Lung (tissue), 12 donors: ENCODE measurements around the gene DNMBP. TPM values are rescaled to one million over a fixed set of nuclear protein-coding genes. Genes with fewer than 3 reads are reported as not detected.

ENCODE experiments used
- ATAC-seq: fragments of 200-7000 bp; cut with Tn5 transposase; one replicate; pipeline ENCODE4 v1.9.1; 2020; ENCODE audit warnings: moderate number of reproducible peaks; ENCODE audit not compliant: insufficient read depth, low FRiP score
- DNase-seq, 3 donors: peaks; one replicate each; pipeline ENCODE4 v3.0.0-alpha.2; 2013 to 2017
- H3K27ac ChIP-seq, 2 donors: one replicate each; pipeline ENCODE4 v1.5.1; 2013; ENCODE audit warnings: mild to moderate bottlenecking in 2 of 2, moderate library complexity in 2 of 2, control low read depth in 1 of 2, inconsistent platforms in 1 of 2, low read depth in 1 of 2, low read length in 1 of 2
- H3K27me3 ChIP-seq, 3 donors: one replicate each; pipeline ENCODE4 v1.5.1; 2013; ENCODE audit warnings: low read length in 2 of 3; ENCODE audit not compliant: control insufficient read depth in 3 of 3, insufficient read depth in 3 of 3
- H3K36me3 ChIP-seq, 4 donors: one replicate each; pipeline ENCODE4 v1.5.1; 2013; ENCODE audit warnings: low read length in 4 of 4, mild to moderate bottlenecking in 1 of 4, moderate library complexity in 1 of 4; ENCODE audit not compliant: control insufficient read depth in 4 of 4, insufficient read depth in 4 of 4
- H3K4me1 ChIP-seq, 5 donors: one replicate each; pipeline ENCODE4 v1.5.1; 2013; ENCODE audit warnings: low read length in 5 of 5, mild to moderate bottlenecking in 2 of 5, moderate library complexity in 1 of 5; ENCODE audit not compliant: control insufficient read depth in 5 of 5, insufficient read depth in 5 of 5
- H3K4me3 ChIP-seq: one replicate; pipeline ENCODE4 v1.5.1; 2013; ENCODE audit warnings: mild to moderate bottlenecking, control low read depth, moderate library complexity
- H3K9ac ChIP-seq, 2 donors: one replicate each; pipeline ENCODE4 v1.5.1; 2013; ENCODE audit warnings: low read length in 2 of 2, control low read depth in 1 of 2; ENCODE audit not compliant: insufficient read depth in 1 of 2
- H3K9me3 ChIP-seq, 4 donors: one replicate each; pipeline ENCODE4 v1.5.1; 2013; ENCODE audit warnings: low read length in 3 of 4, mild to moderate bottlenecking in 1 of 4, moderate library complexity in 1 of 4; ENCODE audit not compliant: control insufficient read depth in 4 of 4, insufficient read depth in 3 of 4
- WGBS, 2 donors: extraction: QIAGEN DNeasy Blood & Tissue Kit; methylation state at CpG; one replicate each; pipeline ENCODE4 v1.1.7; 2013; 5-methylcytosine and 5-hydroxymethylcytosine counted together
- polyA plus RNA-seq, 2 donors: library from polyadenylated mRNA; stranded (reverse); fragments of 200-250 nt; gene quantifications; one replicate each; pipeline ENCODE4 v1.2.1, GENCODE V29; 2013
- total RNA-seq, 2 donors: library from RNA; depleted of rRNA in 1 of 2; stranded (reverse); fragments of >200 nt in 1 of 2; gene quantifications; one replicate each; pipeline ENCODE4 v1.2.1, GENCODE V29; 2014 to 2021
- TF ChIP-seq, protein P1 (sequence below): IDR thresholded peaks from 2 replicates; pipeline ENCODE4 v1.5.1; 2012; ENCODE audit warnings: mild to moderate bottlenecking; ENCODE audit errors: control extremely low read depth, extremely low read depth
- donor health status: control.
- donor health status: control.
- donor health status: Bipolar disorder and iron deficiency.
- donor health status: healthy.
- donor health status: DM: yes; HTN: yes; CAD: no.

The DNMBP gene
- total and polyA plus RNA-seq, 4 donors: 6.5 to 31.0 (median 12.5) TPM

DNA sequence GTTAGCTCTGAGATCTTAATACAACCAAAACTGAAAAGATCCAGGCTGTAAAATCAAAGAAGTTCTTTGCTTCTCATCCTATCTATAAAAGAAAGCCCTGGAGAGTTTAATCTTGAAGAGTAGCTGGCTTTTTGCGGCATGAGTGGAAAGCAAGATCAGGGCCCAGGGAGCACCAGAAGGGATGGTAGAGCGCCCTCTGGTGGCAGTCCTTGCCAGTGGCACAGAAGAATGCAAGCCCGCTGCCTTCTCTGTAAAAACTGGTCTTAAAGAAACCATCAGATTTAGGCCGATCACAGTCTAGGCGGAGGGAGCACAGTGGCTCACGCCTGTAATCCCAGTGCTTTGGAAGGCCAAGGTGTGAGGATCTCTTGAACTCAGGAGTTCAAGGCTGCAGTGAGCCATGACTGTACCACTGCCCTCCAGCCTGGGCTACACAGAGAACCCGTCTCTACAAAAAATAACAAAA is 36.3 kb upstream of the DNMBP start:
- TF ChIP-seq, protein P1, sequence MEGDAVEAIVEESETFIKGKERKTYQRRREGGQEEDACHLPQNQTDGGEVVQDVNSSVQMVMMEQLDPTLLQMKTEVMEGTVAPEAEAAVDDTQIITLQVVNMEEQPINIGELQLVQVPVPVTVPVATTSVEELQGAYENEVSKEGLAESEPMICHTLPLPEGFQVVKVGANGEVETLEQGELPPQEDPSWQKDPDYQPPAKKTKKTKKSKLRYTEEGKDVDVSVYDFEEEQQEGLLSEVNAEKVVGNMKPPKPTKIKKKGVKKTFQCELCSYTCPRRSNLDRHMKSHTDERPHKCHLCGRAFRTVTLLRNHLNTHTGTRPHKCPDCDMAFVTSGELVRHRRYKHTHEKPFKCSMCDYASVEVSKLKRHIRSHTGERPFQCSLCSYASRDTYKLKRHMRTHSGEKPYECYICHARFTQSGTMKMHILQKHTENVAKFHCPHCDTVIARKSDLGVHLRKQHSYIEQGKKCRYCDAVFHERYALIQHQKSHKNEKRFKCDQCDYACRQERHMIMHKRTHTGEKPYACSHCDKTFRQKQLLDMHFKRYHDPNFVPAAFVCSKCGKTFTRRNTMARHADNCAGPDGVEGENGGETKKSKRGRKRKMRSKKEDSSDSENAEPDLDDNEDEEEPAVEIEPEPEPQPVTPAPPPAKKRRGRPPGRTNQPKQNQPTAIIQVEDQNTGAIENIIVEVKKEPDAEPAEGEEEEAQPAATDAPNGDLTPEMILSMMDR: peak; percentile 91
- Histone ChIP-seq H3K9ac (no peak overlapping the region), H3K27me3 (no peaks in the 10 kb centered on the region), H3K27ac (no peak overlapping the region), H3K9me3 (no peaks in the 10 kb centered on the region), H3K4me3 (no peak overlapping the region), H3K36me3 (no peaks in the 10 kb centered on the region), H3K4me1 (peaks cover 0 to 6% (median 0%) of the 10 kb centered on the region in 5 donors)
- ATAC-seq (peak; percentile 92), DNase-seq (peak; percentile 90 to 92 (median 91))
- WGBS, 2 donors: 18 to 20% methylated on average over 7 of the region's 7 CpGs

DNA sequence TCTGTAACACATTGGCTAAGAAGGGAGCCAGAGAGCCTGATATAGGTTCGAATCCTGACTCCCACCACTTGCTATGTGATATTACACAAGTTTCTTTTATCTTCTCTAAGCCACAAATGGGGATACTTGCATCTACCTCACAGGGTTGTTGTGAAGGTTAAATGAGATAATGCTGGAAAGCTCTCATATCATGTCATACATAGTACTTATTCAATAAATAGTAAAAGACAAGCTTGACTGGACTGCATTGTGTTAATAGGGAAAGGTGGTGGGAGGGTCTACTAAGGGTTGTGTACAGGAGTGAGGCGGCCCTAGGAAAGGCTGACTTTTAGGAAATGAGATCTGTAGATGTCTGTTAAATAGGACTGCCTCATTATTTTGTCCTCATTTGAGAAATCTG is 35.8 kb upstream of the DNMBP start:
- Histone ChIP-seq H3K36me3 (no peaks in the 10 kb centered on the region), H3K27me3 (no peaks in the 10 kb centered on the region), H3K27ac (no peak overlapping the region), H3K4me3 (no peak overlapping the region), H3K9ac (no peak overlapping the region), H3K4me1 (peaks cover 0 to 6% (median 0%) of the 10 kb centered on the region in 5 donors), H3K9me3 (no peaks in the 10 kb centered on the region)
- ATAC-seq (no peak), DNase-seq (no peak)
- WGBS, 2 donors: 65 to 80% methylated on average over 2 of the region's 2 CpGs
- TF ChIP-seq, protein P1: no peak

DNA sequence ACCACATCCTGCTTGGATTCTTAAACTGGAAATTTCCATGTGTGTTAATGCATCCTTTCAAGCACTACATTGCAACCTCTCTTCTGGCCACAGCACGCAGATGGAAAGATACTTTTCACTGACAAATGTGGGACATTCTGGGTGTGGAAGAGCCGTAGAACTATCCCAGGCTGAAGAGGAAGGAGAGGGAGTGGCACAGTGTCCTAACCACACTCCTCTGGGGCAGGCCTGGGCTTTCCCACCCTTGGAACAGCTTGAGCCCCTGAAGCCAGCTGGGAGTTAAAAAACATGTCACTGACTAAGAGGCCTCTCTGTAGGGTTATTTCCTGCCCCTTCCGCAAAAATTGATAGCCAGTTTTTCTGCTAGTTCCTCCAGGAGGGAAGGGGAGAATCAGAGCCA is 34.0 kb upstream of the DNMBP start:
- DNase-seq (peak; percentile 31 to 58 (median 56)), ATAC-seq (no peak)
- 22 to 34% methylated on average over 3 of the region's 3 CpGs for WGBS, 2 donors
- Histone ChIP-seq H3K4me3 (no peak overlapping the region), H3K27ac (peak overlapping the region; percentile 17 to 62), H3K36me3 (no peaks in the 10 kb centered on the region), H3K9me3 (no peaks in the 10 kb centered on the region), H3K27me3 (no peaks in the 10 kb centered on the region), H3K4me1 (peaks cover 0 to 6% (median 0%) of the 10 kb centered on the region in 5 donors), H3K9ac (no peak overlapping the region)
- TF ChIP-seq, protein P1: no peak

DNA sequence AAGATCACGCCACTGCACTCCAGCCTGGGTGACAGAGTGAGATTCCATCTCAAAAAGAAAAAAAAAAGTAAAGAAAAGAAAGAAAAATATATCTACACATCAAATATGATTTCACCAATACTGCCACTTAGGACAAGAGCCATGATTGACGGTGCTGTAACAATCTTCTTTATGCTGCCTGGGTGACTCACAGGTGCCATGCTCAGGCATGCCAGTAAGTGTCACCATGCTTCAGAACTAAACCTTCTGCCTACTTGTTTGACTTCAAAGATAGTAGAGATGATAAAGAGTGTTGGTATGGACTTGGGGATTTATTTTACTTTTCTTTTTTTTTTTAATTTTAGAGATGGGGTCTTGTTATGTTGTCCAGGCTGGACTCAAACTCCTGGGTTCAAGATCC is 33.6 kb upstream of the DNMBP start:
- no peak for DNase-seq
- peak overlapping the region; percentile 17 to 62 for H3K27ac ChIP-seq
- TF ChIP-seq, protein P1: no peak
- peaks cover 0 to 6% (median 0%) of the 10 kb centered on the region in 5 donors for H3K4me1 ChIP-seq
- no peak for ATAC-seq
- no peak overlapping the region for H3K9ac ChIP-seq
- no peak overlapping the region for H3K4me3 ChIP-seq
- WGBS, 2 donors: 83 to 88% methylated on average over 2 of the region's 2 CpGs
- H3K9me3 ChIP-seq: no peaks in the 10 kb centered on the region
- no peaks in the 10 kb centered on the region for H3K27me3 ChIP-seq
- H3K36me3 ChIP-seq: no peaks in the 10 kb centered on the region
